ENCODE results near the gene MINDY4.

DNA sequence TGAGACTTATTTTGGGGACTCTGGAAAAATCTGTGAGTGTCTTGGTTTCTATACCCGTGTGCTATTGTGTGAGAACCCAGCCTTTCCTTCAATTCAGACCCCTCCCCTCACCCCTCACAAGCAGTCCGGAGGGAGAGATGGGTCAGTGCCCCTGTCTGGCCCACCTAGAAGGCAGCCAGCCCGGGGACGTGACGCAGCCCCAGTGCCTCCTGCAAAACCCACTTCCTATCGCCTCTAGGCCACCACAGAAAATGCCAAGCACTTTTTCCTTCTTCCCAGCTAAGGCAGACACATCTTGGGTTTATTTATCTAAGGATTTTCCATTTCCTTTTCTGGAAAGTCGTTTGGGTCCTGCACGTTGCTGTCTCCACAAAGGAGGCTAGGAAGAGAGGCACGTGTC is 128.8 kb downstream of the MINDY4 start:
- no peak for TF ChIP-seq SUZ12 (IDR thresholded peaks at IDR 0.05; ENCODE audit: extremely low read depth, insufficient read depth, insufficient read length)
- TF ChIP-seq ZNF274 (IDR thresholded peaks at IDR 0.05; ENCODE audit: low read depth, low read length) = no peak
- no peak for TF ChIP-seq YY1 (IDR thresholded peaks at IDR 0.05; ENCODE audit: insufficient read depth, insufficient read length)

Data from NT2/D1 (cell line).